ENCODE results near the gene FBXL15. TPM values are rescaled to one million over a fixed set of nuclear protein-coding genes. Genes with fewer than 3 reads are reported as not detected.

The FBXL15 gene
- polyA plus RNA-seq, 1 donor (not counting 4 experiments of a cell fraction or from before 2014, with no cell fraction given), result 3.1 TPM

GRCh38 chr10:102414749-102415148 lies 5.9 kb upstream of the FBXL15 start:
- no peak for FAIRE-seq
- Histone ChIP-seq H4K20me1 (ENCODE audit: control insufficient read depth, extremely low read depth, insufficient read depth, low read length) (no peaks in the 10 kb centered on the region), H3K4me3 (ENCODE audit: control insufficient read depth in 2 of 3, extremely low read depth in 1 of 3, insufficient read depth in 2 of 3, low read depth in 1 of 3, low read length in 3 of 3) (no peak overlapping the region), H3K27me3 (ENCODE audit: control insufficient read depth, extremely low read depth, insufficient read depth, low read length) (peaks cover 67% of the 10 kb centered on the region), H3K36me3 (ENCODE audit: control insufficient read depth in 2 of 2, extremely low read depth in 1 of 2, insufficient read depth in 2 of 2, low read length in 2 of 2) (no peaks in the 10 kb centered on the region), H3K9me1 (ENCODE audit: control insufficient read depth, extremely low read depth, insufficient read depth, low read length) (no peaks in the 10 kb centered on the region), H3K79me2 (ENCODE audit: control insufficient read depth, insufficient read depth, low read length) (no peaks in the 10 kb centered on the region), H3K9ac (ENCODE audit: control insufficient read depth, extremely low read depth, insufficient read depth, low read length) (no peak overlapping the region), H3K4me2 (ENCODE audit: control insufficient read depth, extremely low read depth, insufficient read depth, low read depth, low read length) (no peak overlapping the region), H2AFZ (ENCODE audit: control insufficient read depth, low read length) (no peak overlapping the region), H3K9me3 (ENCODE audit: control insufficient read depth, low read depth, low read length) (no peaks in the 10 kb centered on the region), H3K27ac (ENCODE audit: control insufficient read depth, insufficient read depth, low read length) (no peak overlapping the region), H3K4me1 (ENCODE audit: control insufficient read depth, extremely low read depth, insufficient read depth, low read length) (peaks cover 7% of the 10 kb centered on the region)
- DNase-seq (ENCODE audit: low read depth, low spot score), result no peak
- TF ChIP-seq CTCF (optimal IDR thresholded peaks at IDR 0.05 in 1 of 3, IDR thresholded peaks at IDR 0.05 in 1 of 3, conservative IDR thresholded peaks at IDR 0.05 in 1 of 3; ENCODE audit: extremely low read depth in 1 of 3, insufficient read depth in 2 of 3, low read length in 3 of 3), result no peak
- dilution Hi-C loops (cut with MboI; ENCODE audit: extremely low pct_ligation_motif_present, low sequenced_read_pairs), result no loop called here

GRCh38 chr10:102416283-102416682 lies 4.4 kb upstream of the FBXL15 start:
- Histone ChIP-seq H3K9me3 (ENCODE audit: control insufficient read depth, low read depth, low read length) (no peaks in the 10 kb centered on the region), H2AFZ (ENCODE audit: control insufficient read depth, low read length) (no peak overlapping the region), H3K27ac (ENCODE audit: control insufficient read depth, insufficient read depth, low read length) (no peak overlapping the region), H3K4me2 (ENCODE audit: control insufficient read depth, extremely low read depth, insufficient read depth, low read depth, low read length) (no peak overlapping the region), H3K79me2 (ENCODE audit: control insufficient read depth, insufficient read depth, low read length) (no peaks in the 10 kb centered on the region), H3K27me3 (ENCODE audit: control insufficient read depth, extremely low read depth, insufficient read depth, low read length) (peaks cover 52% of the 10 kb centered on the region), H3K4me1 (ENCODE audit: control insufficient read depth, extremely low read depth, insufficient read depth, low read length) (peaks cover 14% of the 10 kb centered on the region), H4K20me1 (ENCODE audit: control insufficient read depth, extremely low read depth, insufficient read depth, low read length) (no peaks in the 10 kb centered on the region), H3K9me1 (ENCODE audit: control insufficient read depth, extremely low read depth, insufficient read depth, low read length) (no peaks in the 10 kb centered on the region), H3K4me3 (ENCODE audit: control insufficient read depth in 2 of 3, extremely low read depth in 1 of 3, insufficient read depth in 2 of 3, low read depth in 1 of 3, low read length in 3 of 3) (no peak overlapping the region), H3K36me3 (ENCODE audit: control insufficient read depth in 2 of 2, extremely low read depth in 1 of 2, insufficient read depth in 2 of 2, low read length in 2 of 2) (no peaks in the 10 kb centered on the region), H3K9ac (ENCODE audit: control insufficient read depth, extremely low read depth, insufficient read depth, low read length) (no peak overlapping the region)
- no peak for TF ChIP-seq EZH2 (IDR thresholded peaks at IDR 0.05; ENCODE audit: low read length)
- TF ChIP-seq CTCF (optimal IDR thresholded peaks at IDR 0.05 in 1 of 3, IDR thresholded peaks at IDR 0.05 in 1 of 3, conservative IDR thresholded peaks at IDR 0.05 in 1 of 3; ENCODE audit: extremely low read depth in 1 of 3, insufficient read depth in 2 of 3, low read length in 3 of 3), result no peak
- DNase-seq (ENCODE audit: low read depth, low spot score) (no peak), FAIRE-seq (no peak)
- dilution Hi-C loops (cut with MboI; ENCODE audit: extremely low pct_ligation_motif_present, low sequenced_read_pairs), result no loop called here

Measured in keratinocyte (primary cell).